Measurements from ENCODE around the gene ACP3. TPM values are rescaled to one million over a fixed set of nuclear protein-coding genes. Genes with fewer than 3 reads are reported as not detected.
A peak's percentile ranks its signal among the peaks of the same experiment; 100 is the strongest.

Gene ACP3
- total and polyA plus RNA-seq, 9 of the 15 experiments (the other 6 are each of a cell fraction or from before 2014, with no cell fraction given), result 0.08 to 1.1 (median 0.21) TPM

GRCh38 chr3:132286035-132286434, 31.2 kb upstream of the ACP3 start (continued):
- TF ChIP-seq JUN (IDR thresholded peaks at IDR 0.05; ENCODE audit: borderline replicate concordance, low read depth, low read length), result no peak
- no peak for TF ChIP-seq JUN (CRISPR knock-in tag; IDR thresholded peaks at IDR 0.05; ENCODE audit: borderline replicate concordance)
- TF ChIP-seq BRD4 (IDR thresholded peaks at IDR 0.05), result no peak
- no peak for TF ChIP-seq ATF4 (CRISPR knock-in tag; IDR thresholded peaks at IDR 0.05)
- TF ChIP-seq GTF2A2 (tag; IDR thresholded peaks at IDR 0.05), result 0 out of 2 replicates have a peak, but pooled peaks have one; percentile 44
- no peak for TF ChIP-seq RFX1 (IDR thresholded peaks at IDR 0.05)
- no peak for TF ChIP-seq MTA3 (IDR thresholded peaks at IDR 0.05; ENCODE audit: borderline replicate concordance)
- no peak for TF ChIP-seq SMAD2 (IDR thresholded peaks at IDR 0.05; ENCODE audit: low read depth, low read length)
- TF ChIP-seq ZNF766 (CRISPR knock-in tag; conservative IDR thresholded peaks at IDR 0.05), result peak; percentile 40; the same call in 1 of the 2 replicates
- TF ChIP-seq SNAPC5 (CRISPR knock-in tag; IDR thresholded peaks at IDR 0.05), result no peak
- peak; percentile 76; the same call in 1 of the 2 replicates for TF ChIP-seq KLF6 (CRISPR knock-in tag; IDR thresholded peaks at IDR 0.05; ENCODE audit: borderline replicate concordance)
- no peak for TF ChIP-seq CBX3 (IDR thresholded peaks at IDR 0.05; ENCODE audit: borderline replicate concordance in 1 of 2, low read length in 2 of 2)
- TF ChIP-seq REST (IDR thresholded peaks at IDR 0.05; ENCODE audit: borderline replicate concordance), result no peak
- TF ChIP-seq REST (CRISPR knock-in tag; IDR thresholded peaks at IDR 0.05; ENCODE audit: low read depth), result no peak

Measured in K562 (cell line).